VCaP (cell line): ENCODE data around the gene LDAH.

Experiments used
- H3K27ac ChIP-seq: fragments of 450-650 bp; 2 replicates; pipeline ENCODE4 v1.5.1; 2017
- CTCF ChIP-seq: fragments of 450-650 bp; conservative IDR thresholded peaks from 2 replicates; pipeline ENCODE4 v1.5.1; 2017; ENCODE audit warnings: mild to moderate bottlenecking, moderate library complexity

The LDAH gene

DNA sequence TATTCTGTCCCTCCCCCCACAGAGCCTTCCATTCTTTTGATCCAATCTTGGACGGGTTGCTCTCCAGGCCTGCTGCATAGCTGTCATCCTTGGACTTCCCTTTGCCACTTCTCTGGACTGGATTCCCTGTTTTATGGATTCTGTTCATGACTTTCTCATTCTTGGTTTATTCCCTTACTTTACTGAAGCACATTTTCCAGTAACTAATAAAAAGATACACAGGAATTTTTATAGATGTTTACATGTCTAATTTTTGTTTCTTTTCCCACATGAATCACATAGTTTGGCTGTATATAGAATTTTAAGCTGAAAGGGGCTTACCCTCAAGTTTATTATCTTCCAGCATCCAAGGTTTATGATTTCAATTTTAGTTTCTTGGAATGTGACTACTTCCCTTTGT lies 118.0 kb downstream of the LDAH start:
- H3K27ac ChIP-seq, result no peak overlapping the region
- TF ChIP-seq CTCF, result no peak

DNA sequence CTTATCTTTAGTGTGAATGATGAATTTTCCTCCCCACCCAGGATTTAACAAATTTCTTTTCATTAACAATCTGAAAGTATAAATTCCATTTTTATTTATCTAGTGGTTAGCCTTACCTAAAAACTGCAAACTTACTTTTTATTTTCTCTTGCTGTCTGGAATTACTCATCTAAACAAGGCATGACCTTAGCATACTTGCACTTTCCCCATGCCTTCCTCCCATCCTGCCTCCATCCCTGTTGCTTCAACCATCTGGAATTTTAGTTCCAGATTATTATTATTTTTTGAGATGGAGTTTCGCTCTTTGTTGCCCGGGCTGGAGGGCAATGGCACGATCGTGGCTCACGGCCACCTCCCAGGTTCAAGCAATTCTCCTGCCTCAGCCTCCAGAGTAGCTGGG lies 120.3 kb downstream of the LDAH start:
- TF ChIP-seq CTCF, result no peak
- H3K27ac ChIP-seq, result no peak overlapping the region

DNA sequence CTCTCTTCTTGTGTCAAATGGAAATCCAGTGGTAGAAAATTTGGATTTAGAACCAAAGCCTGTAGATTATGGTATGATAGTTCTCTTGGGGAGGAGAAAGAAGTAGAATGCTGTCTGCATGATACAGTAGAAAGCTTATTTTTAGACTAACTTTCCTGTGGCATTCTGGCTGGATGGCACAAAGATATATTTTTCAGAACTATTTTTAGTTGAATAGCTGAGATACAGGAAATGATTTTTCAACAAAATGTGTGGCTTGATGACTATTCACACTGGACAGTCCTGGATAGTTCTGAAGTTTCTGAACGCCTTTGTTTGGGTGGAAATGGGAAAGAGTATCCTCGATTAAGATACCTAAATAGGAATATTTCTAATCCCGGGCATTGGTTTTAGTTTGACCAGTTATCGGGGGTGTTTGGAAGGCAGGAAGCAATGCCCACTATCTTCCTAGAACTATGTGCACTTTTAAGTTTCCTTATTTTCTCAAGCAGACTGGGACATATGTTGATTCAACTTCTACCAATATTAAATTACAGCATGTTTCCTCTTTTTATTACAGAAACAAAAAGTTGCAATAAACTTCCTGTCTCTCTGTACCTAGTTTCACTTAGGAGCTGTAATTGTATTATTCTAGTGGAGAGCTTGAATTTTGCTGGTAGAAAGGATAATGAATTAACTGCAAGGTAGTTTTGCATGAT lies 123.8 kb downstream of the LDAH start:
- no peak overlapping the region for H3K27ac ChIP-seq
- no peak for TF ChIP-seq CTCF

DNA sequence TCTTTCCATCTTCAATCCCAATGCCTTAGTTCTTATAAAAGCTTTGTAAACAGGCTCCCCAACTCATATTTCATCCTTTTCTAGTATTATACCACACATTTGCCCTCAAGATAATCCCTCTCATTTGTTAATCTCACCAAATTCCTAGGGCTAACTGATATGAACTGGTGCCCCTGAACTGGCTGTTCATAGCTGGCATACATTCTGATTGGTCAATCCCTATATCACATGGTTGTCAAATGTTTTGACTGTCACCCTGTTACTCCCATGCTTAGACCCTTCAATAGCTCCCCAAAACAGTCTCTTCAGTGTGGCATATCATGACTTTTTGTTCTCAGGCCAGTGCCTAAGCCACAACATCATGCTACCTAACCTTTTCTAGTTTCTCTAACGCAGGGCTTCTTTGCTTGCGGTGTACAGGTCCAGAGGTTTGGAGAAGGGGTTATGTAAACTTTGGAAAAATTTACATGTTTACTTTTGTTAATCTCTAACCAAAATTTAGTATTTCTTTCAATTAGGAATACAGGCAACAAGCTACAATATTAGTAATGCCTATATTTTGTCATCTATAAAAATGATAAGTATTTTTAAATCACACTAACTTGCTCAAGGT lies 125.5 kb downstream of the LDAH start:
- H3K27ac ChIP-seq, result no peak overlapping the region
- no peak for TF ChIP-seq CTCF

DNA sequence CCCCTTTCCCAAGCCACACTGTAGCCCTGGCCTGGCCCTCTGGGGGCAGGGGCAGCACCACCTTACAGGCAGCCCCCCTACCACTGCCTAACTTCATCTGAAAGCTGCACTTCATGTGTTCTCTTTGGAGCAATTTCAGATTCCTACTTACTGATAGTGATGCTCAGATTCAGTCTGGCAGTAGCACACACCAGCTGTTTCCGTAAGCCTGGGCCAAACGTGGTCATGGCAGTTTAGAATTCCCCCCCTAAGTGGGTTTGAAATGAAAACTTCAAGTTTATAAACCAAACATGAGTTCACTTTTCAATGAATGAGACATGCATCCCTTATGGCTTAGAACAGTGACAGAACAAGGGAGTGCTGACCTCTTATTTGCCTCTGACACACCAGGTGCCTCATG lies 126.5 kb downstream of the LDAH start:
- no peak overlapping the region for H3K27ac ChIP-seq
- no peak for TF ChIP-seq CTCF

- TF ChIP-seq CTCF, result no peak
- no peak overlapping the region for H3K27ac ChIP-seq
Observed at GRCh38 chr2:20693317-20693716, 129.6 kb downstream of the LDAH start.

GRCh38 chr2:20692081-20692480 lies 130.8 kb downstream of the LDAH start:
- TF ChIP-seq CTCF, result no peak
- H3K27ac ChIP-seq, result no peak overlapping the region
